A549 treated with GW870086 at 1 μM for 4 hours (cell line): ENCODE results near the gene PAGE2B. TPM values are rescaled to one million over a fixed set of nuclear protein-coding genes. Genes with fewer than 3 reads are reported as not detected.

Experiments
- total RNA-seq: library from RNA; stranded (reverse); fragments of 200-300 nt; extraction: Qiagen RNA extraction; gene quantifications from 5 replicates; pipeline ENCODE4 v1.2.3, GENCODE V29; 2022; ENCODE audit warnings: low read depth

The PAGE2B gene, protein sequence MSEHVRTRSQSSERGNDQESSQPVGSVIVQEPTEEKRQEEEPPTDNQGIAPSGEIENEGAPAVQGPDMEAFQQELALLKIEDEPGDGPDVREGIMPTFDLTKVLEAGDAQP
- not detected in 5 replicates for total RNA-seq

DNA sequence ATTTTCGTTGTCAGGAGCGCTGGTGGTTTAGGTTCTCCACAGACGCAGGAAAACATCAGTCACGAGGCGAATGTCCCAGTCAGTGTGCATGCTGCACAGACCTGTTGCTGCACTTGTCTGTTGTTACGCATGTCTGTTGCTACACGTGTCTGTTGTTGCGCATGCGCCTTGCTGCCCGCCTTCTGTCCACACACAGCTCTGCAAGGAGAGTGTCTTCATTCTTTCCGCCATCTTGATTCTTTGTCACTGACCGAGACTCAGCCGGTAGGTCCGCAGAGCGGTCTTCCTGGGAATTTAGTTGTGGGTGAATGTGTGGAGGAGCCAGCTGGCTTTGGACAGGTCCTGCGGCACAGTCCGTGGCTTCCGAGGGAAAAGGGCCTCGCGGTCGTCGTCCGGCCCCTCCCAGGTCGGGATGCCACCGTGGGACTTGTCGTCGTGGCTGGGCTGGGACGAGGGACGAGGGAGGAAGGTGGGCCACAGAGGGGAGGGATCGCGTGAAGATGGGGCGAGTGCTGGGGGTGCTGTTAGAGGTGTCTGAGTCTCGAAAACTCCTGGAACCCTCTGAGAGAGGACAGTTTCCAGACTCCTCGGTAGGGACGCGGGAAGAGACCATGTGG lies at the start of gene PAGE2B:
PAGE2B (plus strand) TSS at position 180 of the 617 bp plus-strand sequence. CDS start 1,012 bp downstream, outside the sequence.

DNA sequence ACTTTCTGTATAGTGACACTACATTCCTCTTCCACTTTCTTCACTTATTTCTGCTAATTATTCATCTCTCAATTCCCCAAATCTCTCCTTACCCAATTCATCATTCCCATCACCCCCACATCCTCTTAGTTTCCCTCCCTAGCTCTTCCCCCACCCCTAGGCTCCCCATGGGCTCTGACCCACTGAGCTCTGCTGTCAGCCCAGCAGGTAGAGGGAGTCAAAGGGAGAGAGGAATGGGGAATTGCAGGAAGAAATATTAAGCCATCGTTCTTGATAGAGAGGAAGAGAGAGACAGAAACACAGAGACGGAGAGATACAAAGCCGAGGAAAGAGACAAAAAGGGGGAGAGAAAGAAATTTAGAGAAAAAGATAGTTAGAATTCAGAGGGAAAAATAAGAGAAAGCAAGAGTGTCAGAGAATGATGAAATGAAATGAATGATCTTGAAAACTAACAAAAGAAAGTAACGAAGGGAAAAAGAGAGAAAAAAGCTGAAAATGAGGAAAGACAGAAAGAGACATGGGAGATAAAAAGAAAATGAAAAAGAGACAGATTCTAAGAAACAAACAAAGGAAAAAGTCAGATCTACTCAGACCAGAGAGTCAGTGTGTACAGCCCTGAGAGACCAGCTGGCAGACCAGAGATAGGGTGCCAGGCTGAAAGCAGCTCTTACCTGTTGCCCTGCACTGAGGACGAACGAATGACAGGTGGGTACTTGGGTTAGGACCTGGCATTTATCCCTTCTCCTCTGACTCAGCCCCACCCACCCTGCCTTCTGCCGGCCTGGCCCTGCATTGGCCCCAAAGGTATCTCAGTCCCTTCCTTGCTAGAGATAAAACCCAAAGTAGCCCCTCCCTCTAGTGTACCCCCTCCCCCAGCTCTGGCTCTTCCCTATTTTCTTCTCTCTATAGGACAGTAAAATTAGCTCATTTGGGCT lies 44.3 kb upstream of the PAGE2B start, which contains the start of gene ALAS2:
ALAS2 (minus strand) TSS at position 707 of the 935 bp plus-strand sequence. CDS start 4,977 bp downstream, outside the sequence.

DNA sequence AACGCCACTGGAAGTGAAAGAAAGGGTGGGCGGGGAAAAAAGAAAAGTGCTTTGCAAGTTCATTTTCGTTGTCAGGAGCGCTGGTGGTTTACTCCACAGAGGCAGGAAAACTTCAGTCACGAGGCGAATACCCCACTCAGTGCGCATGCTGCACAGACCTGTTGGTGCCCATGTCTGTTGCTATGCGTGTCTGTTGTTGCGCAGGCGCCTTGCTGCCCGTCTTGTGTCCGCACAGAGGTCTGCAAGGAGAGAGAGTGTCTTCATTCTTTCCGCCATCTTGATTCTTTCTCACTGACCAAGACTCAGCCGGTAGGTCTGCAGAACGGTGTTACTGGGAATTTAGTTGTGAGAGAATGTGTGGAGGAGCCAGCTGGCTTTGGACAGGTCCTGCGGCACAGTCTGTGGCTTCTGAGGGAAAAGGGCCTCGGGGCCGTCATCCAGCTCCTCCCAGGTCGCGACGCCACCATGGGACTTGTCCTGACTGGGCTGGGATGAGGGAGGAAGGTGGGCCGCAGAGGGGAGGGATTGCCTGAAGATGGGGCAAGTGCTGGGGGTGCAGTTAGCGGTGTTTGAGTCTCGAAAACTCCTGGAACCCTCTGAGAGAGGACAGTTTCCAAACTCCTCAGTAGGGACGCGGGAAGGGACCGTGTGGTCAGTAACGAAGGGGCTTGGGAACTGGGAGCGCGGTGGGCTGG lies 14.1 kb downstream of the PAGE2B start, which contains the start of gene PAGE2:
PAGE2 (plus strand) TSS at position 224 of the 695 bp plus-strand sequence. CDS start 1,003 bp downstream, outside the sequence.

Other genes with a start within 250 kb of the PAGE2B start
- gene TRO, start 154.2 kb upstream of the PAGE2B start, total RNA-seq = 0.56 to 1.2 TPM (median 0.70 TPM) in 5 replicates
- gene PFKFB1, start 80.8 kb upstream of the PAGE2B start, total RNA-seq = 0.16 TPM in 1 of 5 replicates, not detected in the others
- 24.9 to 32.3 TPM (median 30.8 TPM) in 5 replicates for gene APEX2, start 74.7 kb upstream of the PAGE2B start, total RNA-seq
- gene ALAS2, start 44.1 kb upstream of the PAGE2B start, total RNA-seq = not detected in 5 replicates
- not detected in 5 replicates for gene PAGE2, start 14.0 kb downstream of the PAGE2B start, total RNA-seq
- not detected in 5 replicates for gene PAGE5, start 145.3 kb downstream of the PAGE2B start, total RNA-seq
- not detected in 5 replicates for gene PAGE3, start 189.9 kb downstream of the PAGE2B start, total RNA-seq